Muscle layer of colon (tissue), 2 donors: Measurements from ENCODE around the gene SLC22A31.
"Not testable (repeated sequence)": the region's sequence is repeated elsewhere in the genome, so short reads cannot be mapped to it uniquely, and the experiment has no call there.

Source experiments
- H3K27ac ChIP-seq: one replicate; pipeline ENCODE4 v1.7.0; 2013; ENCODE audit warnings: low read depth, mild to moderate bottlenecking, low read length, moderate library complexity
- H3K27me3 ChIP-seq, 2 donors: one replicate each; pipeline ENCODE4 v1.7.0; 2013; ENCODE audit warnings: low read length in 2 of 2, mild to moderate bottlenecking in 2 of 2; ENCODE audit not compliant: insufficient read depth in 2 of 2, control insufficient read depth in 1 of 2
- H3K36me3 ChIP-seq: one replicate; pipeline ENCODE4 v1.7.0; 2013; ENCODE audit warnings: mild to moderate bottlenecking, low read length; ENCODE audit not compliant: insufficient read depth
- H3K4me1 ChIP-seq: one replicate; pipeline ENCODE4 v1.7.0; 2013; ENCODE audit warnings: mild to moderate bottlenecking, low read length; ENCODE audit not compliant: insufficient read depth
- H3K4me3 ChIP-seq, 2 donors: one replicate each; pipeline ENCODE4 v1.7.0; 2013; ENCODE audit warnings: low read length in 2 of 2, low read depth in 1 of 2, mild to moderate bottlenecking in 1 of 2, moderate library complexity in 1 of 2
- H3K9ac ChIP-seq: one replicate; pipeline ENCODE4 v1.7.0; 2013; ENCODE audit warnings: low read length
- H3K9me3 ChIP-seq: one replicate; pipeline ENCODE4 v1.7.0; 2013; ENCODE audit warnings: mild to moderate bottlenecking, low read length
- donor health status: abdominal sarcoma.
- donor health status: Adenocarcinoma of cecum.

SLC22A31 gene

DNA sequence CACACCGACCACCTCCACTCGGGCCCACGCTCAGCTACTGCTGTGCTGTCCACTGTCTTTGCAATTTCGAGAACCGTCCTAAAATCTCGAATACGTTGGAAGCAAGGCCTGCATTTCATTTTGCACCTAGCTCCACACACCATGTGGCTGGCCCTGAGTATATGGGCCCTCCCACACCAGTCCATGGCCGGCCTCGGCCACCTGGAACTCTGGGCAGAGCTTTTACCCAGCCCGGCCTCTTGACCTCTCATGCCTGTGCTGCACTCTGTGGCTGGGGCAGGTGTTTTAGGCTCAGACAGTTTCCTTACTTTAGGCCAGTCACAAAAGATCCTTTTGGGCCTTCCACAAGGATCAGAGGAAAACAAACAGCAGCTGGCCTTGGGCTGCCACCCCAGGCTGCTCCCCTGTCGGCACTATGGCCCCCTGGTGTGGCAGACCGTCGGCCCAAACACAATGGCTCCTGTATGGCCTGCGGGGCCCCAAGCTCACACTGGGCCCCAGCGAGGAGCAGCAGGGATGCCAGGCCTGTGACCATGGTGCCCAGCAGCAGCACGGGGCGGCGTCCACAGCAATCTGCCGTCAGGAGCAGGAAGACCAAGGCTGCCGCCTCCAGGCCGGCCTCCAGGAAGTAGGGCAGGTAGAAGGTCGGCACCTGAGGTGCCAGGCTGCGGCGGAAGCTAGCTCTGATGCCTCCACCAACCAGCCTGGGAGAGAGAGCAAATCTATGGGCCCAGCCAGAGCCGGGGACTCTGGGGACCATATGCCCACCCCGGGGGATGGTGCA, 2.5 kb downstream of the SLC22A31 start:
- Histone ChIP-seq H3K9me3 (no peaks in the 10 kb centered on the region), H3K27me3 (peaks cover 6 to 41% of the 10 kb centered on the region in 2 donors), H3K36me3 (no peaks in the 10 kb centered on the region), H3K4me3 (no peak overlapping the region), H3K4me1 (no peaks in the 10 kb centered on the region), H3K27ac (no peak overlapping the region), H3K9ac (no peak overlapping the region)

DNA sequence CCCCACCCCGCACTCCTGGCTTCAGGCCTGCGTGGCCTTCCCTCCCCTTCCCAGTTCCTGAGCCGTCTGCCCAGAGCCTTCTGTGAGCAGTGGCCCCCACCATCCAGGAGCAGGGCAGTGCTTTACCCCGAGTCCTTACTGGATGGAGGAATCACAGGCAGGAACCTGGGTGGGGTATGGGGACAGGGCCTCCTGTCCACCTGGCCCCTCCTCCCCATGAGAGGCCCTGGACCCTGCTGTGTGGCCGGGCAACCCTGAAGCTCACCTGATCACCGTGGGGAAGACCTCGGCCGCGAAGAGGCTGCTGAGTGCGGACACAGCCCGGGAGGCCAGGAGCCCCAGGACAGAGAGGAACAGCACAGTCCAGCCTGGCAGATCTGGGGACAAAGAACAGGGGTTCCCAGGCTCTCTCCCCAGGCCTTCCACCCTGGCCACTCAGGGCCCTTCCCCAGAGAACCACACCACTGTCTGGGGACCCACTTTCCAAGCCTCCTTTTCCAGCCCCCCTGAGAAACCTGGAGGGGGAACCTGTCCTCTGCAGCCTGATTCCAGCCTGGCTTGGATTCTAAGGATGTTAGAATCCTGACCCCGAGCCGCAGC, 3.2 kb downstream of the SLC22A31 start:
- Histone ChIP-seq H3K36me3 (no peaks in the 10 kb centered on the region), H3K27ac (no peak overlapping the region), H3K4me1 (no peaks in the 10 kb centered on the region), H3K9me3 (no peaks in the 10 kb centered on the region), H3K4me3 (no peak overlapping the region), H3K9ac (no peak overlapping the region), H3K27me3 (peaks cover 0 to 37% of the 10 kb centered on the region in 2 donors)

DNA sequence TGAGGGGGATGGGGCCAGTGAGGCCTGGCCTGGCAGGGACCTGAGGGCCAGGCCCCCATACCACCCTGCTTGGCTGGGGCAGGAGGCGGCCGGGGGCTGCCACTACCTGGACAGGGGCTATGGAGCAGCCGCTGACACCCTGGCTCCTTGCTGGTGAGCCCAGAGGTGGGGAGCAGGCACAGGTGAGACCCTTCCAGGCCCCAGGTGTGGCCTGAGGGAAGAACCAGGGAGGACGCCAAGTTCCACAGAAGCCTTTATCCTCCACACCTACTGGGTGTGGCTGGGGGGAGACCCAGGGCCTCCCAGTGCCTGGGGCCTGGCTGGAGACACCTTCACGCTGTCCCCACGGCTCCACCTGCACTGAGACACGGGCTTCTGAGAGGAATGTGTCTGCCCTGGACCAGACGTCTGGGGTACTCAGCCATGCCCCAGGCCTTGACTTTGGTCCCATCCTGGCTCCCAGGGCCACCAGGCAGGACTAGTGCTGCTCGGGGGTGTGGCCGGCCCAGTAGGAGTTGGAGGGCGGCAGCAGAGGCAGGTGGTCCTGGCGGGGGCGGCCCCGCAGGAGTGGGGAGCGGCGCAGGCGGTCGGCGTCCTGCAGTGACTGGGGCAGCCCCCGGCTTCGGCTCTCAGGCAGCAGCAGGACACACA, 4.7 kb downstream of the SLC22A31 start:
- no peaks in the 10 kb centered on the region for H3K36me3 ChIP-seq
- H3K4me1 ChIP-seq, result no peaks in the 10 kb centered on the region
- H3K27me3 ChIP-seq, result peaks cover 8 to 47% of the 10 kb centered on the region in 2 donors
- no peak overlapping the region for H3K4me3 ChIP-seq
- H3K27ac ChIP-seq, result no peak overlapping the region
- no peaks in the 10 kb centered on the region for H3K9me3 ChIP-seq
- no peak overlapping the region for H3K9ac ChIP-seq

DNA sequence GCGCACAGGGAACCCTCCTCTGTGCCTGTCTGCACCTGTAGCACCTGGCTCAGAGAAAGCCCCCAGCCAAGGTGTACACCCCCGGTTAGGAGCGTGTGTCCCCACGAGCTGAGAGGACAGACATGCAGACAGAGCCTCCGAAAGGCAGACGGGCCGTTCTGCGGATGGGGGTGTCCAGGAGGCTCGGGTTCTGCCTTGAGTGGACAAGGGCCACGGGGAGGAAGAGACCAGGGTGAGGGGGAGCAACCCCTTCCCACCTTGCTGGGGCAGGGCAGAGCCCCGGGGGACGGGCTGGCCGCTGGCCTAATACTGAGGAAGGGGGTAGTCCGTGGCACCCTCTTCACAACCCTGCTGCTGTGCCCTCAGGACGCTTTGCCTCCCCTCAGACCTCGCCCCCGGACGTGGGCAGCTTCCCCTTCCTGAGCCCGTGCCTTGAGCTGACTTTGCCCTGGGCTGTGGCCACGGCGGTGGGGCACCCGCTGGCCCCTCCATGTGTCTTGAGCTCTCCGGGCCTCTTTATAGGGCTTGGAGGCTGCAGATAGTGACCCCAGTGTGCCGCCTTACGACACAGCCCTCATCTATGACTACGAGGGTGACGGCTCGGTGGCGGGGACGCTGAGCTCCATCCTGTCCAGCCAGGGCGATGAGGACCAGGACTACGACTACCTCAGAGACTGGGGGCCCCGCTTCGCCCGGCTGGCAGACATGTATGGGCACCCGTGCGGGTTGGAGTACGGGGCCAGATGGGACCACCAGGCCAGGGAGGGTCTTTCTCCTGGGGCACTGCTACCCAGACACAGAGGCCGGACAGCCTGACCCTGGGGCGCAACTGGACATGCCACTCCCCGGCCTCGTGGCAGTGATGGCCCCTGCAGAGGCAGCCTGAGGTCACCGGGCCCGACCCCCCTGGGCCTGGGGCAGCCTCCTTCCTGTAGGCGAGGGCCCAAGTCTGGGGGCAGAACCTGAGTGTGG, 5.7 kb downstream of the SLC22A31 start:
- Histone ChIP-seq H3K9me3 (no peaks in the 10 kb centered on the region), H3K9ac (no peak overlapping the region), H3K4me1 (no peaks in the 10 kb centered on the region), H3K4me3 (no peak overlapping the region), H3K27ac (no peak overlapping the region), H3K36me3 (no peaks in the 10 kb centered on the region), H3K27me3 (peaks cover 8 to 44% of the 10 kb centered on the region in 2 donors)

DNA sequence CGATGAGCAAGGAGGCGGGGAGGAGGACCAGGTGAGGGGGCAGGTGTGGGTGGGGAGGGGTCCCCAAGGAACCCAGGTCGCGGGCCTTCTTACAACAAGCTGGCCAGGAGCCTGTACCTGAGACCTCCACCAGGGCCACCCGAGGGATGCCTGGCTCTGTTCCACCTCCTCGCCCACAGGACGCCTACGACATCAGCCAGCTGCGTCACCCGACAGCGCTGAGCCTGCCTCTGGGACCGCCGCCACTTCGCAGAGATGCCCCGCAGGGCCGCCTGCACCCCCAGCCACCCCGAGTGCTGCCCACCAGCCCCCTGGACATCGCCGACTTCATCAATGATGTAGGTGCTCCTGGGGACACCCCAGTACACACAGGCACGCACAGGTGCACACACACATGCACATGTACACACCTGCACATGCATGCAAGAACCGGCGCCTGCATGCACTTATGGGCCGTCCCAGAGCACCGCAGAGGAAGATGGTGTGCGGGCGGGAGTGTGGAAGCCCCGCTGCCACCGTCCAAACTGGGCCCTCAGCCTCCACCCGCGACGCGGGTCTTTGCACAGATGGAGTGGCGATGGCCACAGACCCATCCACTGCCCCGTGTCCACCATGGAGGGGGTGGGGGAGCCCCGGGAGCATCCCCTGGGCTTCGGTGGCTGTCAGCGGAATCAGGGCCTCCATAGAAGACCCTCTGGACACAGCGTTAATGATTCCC, 6.6 kb downstream of the SLC22A31 start:
- H3K4me1 ChIP-seq, result no peaks in the 10 kb centered on the region
- H3K9me3 ChIP-seq, result no peaks in the 10 kb centered on the region
- peaks cover 8 to 35% of the 10 kb centered on the region in 2 donors for H3K27me3 ChIP-seq
- no peak overlapping the region for H3K27ac ChIP-seq
- no peaks in the 10 kb centered on the region for H3K36me3 ChIP-seq
- no peak overlapping the region for H3K9ac ChIP-seq
- no peak overlapping the region for H3K4me3 ChIP-seq

DNA sequence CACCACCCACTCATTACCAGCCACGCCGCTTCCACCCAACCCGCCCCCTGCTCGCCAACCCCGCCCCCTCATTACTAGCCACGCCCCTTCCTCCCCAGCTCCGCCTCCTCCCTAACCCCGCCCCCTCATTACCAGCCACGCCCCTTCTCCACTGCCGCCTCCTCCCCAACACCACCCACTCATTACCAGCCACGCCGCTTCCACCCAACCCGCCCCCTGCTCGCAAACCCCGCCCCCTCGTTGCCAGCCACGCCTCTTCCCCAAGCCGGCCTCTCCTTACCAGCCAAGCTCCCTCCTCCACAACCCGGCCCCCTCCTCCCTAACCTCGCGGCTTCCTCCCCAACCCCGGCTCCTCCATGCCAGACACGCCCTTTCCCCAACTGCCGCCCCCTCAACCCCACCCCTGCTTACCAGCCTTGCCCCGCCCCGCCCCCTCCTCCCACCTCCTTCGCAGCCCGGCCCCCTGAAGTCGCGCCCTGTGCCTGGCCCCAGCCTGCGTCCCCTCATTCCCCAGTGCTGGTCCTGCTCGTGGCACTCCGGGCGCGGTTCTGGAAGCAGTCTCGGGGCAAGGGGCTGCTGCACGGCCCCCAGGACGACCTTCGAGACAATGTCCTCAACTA, 7.3 kb downstream of the SLC22A31 start:
- Histone ChIP-seq H3K4me3 (no peak overlapping the region), H3K36me3 (no peaks in the 10 kb centered on the region), H3K9me3 (no peaks in the 10 kb centered on the region), H3K9ac (no peak overlapping the region), H3K27me3 (peaks cover 8 to 29% of the 10 kb centered on the region in 2 donors), H3K4me1 (no peaks in the 10 kb centered on the region), H3K27ac (no peak overlapping the region)

DNA sequence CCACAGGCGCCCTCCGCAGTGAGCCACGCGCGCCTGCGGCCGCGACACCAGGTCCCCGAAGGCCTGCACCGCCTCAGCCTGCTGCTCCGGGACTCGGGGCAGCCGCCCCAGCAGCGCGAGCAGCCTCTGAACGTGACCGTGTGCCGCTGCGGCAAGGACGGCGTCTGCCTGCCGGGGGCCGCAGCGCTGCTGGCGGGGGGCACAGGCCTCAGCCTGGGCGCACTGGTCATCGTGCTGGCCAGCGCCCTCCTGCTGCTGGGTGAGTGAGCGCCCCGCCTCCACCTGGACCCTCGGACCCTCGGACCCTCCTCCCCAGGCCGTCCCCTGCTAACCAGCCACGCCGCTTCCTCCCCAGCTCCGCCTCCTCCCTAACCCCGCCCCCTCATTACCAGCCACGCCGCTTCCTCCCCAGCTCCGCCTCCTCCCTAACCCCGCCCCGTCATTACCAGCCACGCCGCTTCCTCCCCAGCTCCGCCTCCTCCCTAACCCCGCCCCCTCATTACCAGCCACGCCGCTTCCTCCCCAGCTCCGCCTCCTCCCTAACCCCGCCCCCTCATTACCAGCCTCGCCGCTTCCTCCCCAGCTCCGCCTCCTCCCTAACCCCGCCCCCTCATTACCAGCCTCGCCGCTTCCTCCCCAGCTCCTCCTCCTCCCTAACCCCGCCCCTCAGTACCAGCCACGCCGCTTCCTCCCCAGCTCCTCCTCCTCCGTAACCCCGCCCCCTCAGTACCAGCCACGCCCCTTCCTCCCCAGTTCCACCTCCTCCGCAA, 8.0 kb downstream of the SLC22A31 start:
- not testable (repeated sequence) for H3K4me3 ChIP-seq, H3K9me3 ChIP-seq, H3K9ac ChIP-seq, H3K27ac ChIP-seq, H3K36me3 ChIP-seq, H3K4me1 ChIP-seq
- peaks cover 8 to 23% of the 10 kb centered on the region in 2 donors for H3K27me3 ChIP-seq

DNA sequence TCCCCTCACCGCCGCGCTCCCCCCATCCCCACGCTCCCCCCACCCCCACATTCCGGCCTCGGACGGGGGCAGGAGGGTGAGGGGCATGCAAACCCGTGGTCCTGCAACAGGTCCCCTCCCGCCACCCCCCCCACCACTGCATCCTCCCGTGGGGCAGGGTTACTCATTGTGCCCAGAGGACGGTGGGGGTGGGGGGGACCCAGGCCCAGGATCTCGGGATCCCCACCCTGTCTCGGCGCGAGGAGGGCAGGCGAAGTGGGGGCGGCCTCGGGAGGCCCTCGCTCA, 8.5 kb downstream of the SLC22A31 start:
- Histone ChIP-seq H3K4me3 (no peak overlapping the region), H3K27me3 (peaks cover 8 to 23% of the 10 kb centered on the region in 2 donors), H3K36me3 (no peaks in the 10 kb centered on the region), H3K4me1 (no peaks in the 10 kb centered on the region), H3K9me3 (no peaks in the 10 kb centered on the region), H3K27ac (no peak overlapping the region), H3K9ac (no peak overlapping the region)

DNA sequence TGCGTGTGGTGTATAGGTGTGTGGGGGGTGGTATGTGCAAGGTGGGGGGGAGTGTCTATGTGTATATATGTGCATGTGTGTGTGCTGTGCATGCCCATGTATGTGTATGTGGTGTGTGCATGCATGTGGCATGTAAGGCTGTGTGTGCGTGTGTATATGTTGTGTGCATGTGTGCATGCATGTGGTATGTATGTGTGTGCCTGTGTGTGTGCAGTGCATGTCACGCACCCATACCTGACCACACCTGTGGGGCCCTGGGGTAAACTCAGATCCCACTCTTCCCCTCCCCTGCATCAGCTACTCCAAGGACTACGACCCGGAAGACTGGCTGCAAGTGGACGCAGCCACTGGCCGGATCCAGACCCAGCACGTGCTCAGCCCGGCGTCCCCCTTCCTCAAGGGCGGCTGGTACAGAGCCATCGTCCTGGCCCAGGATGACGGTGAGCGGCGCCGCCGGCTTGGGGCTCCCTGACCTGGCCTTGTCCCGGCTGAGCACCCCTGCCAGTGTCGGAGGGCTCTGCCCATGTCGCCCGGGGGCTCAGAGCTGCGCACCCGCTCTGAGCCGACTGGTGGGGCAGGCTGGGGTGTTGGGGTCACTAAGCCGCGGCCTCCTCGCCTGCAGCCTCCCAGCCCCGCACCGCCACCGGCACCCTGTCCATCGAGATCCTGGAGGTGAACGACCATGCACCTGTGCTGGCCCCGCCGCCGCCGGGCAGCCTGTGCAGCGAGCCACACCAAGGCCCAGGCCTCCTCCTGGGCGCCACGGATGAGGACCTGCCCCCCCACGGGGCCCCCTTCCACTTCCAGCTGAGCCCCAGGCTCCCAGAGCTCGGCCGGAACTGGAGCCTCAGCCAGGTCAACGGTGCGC, 9.1 kb downstream of the SLC22A31 start:
- no peak overlapping the region for H3K9ac ChIP-seq
- no peaks in the 10 kb centered on the region for H3K36me3 ChIP-seq
- H3K4me1 ChIP-seq, result no peaks in the 10 kb centered on the region
- no peak overlapping the region for H3K4me3 ChIP-seq
- H3K27me3 ChIP-seq, result peaks cover 8 to 23% of the 10 kb centered on the region in 2 donors
- H3K27ac ChIP-seq, result no peak overlapping the region
- H3K9me3 ChIP-seq, result no peaks in the 10 kb centered on the region
